Mesenchymal stem cell (in vitro differentiated cells and primary cell): ENCODE results near the gene SYPL1.

ENCODE experiments used
- DNase-seq: peaks from one replicate; pipeline ENCODE4 v3.0.0-alpha.2; 2013
- H2AFZ ChIP-seq: one replicate; pipeline ENCODE4 v1.6.1; 2013; ENCODE audit warnings: low read depth, mild to moderate bottlenecking, control low read depth, inconsistent platforms, low read length, moderate library complexity
- H2AK5ac ChIP-seq: 2 replicates; pipeline ENCODE4 v1.6.1; 2013; ENCODE audit warnings: low read length, moderate library complexity, mild to moderate bottlenecking, inconsistent platforms; ENCODE audit not compliant: severe bottlenecking
- H2BK120ac ChIP-seq: one replicate; pipeline ENCODE4 v1.6.1; 2013; ENCODE audit warnings: low read depth, mild to moderate bottlenecking, inconsistent platforms, low read length, moderate library complexity
- H2BK12ac ChIP-seq, 2 experiments: one replicate each; pipeline ENCODE4 v1.6.1; 2013; ENCODE audit warnings: inconsistent platforms in 2 of 2, low read length in 2 of 2, mild to moderate bottlenecking in 2 of 2, moderate library complexity in 2 of 2, control low read depth in 1 of 2
- H2BK15ac ChIP-seq: one replicate; pipeline ENCODE4 v1.6.1; 2013; ENCODE audit warnings: mild to moderate bottlenecking, low read depth, inconsistent platforms; ENCODE audit not compliant: poor library complexity, severe bottlenecking
- H2BK5ac ChIP-seq: 2 replicates; pipeline ENCODE4 v1.6.1; 2013; ENCODE audit warnings: low read depth, mild to moderate bottlenecking, low read length, control low read depth, inconsistent platforms; ENCODE audit not compliant: poor library complexity, severe bottlenecking
- H3K14ac ChIP-seq, 2 experiments: one replicate each; pipeline ENCODE4 v1.6.1; 2013; ENCODE audit warnings: inconsistent platforms in 2 of 2, low read length in 2 of 2, control low read depth in 1 of 2, mild to moderate bottlenecking in 1 of 2, moderate library complexity in 1 of 2
- H3K18ac ChIP-seq, 2 experiments: one replicate each; pipeline ENCODE4 v1.6.1; 2013; ENCODE audit warnings: inconsistent platforms in 2 of 2, low read length in 2 of 2, control low read depth in 1 of 2, low read depth in 1 of 2, mild to moderate bottlenecking in 1 of 2
- H3K23ac ChIP-seq, 2 experiments: one replicate each; pipeline ENCODE4 v1.6.1; 2013; ENCODE audit warnings: inconsistent platforms in 2 of 2, low read length in 2 of 2, mild to moderate bottlenecking in 2 of 2, moderate library complexity in 2 of 2, control low read depth in 1 of 2
- H3K27ac ChIP-seq: 2 replicates; pipeline ENCODE4 v1.5.1; 2013; ENCODE audit warnings: mild to moderate bottlenecking, moderate library complexity, low read length, control low read depth, inconsistent platforms; ENCODE audit not compliant: poor library complexity, severe bottlenecking
- H3K27me3 ChIP-seq, 2 experiments: 2 replicates each; pipeline versions ENCODE4 v1.6.1 to v1.7.0; 2013; ENCODE audit warnings: low read length in 2 of 2, mild to moderate bottlenecking in 2 of 2, moderate library complexity in 2 of 2, control low read depth in 1 of 2, inconsistent platforms in 1 of 2; ENCODE audit not compliant: control insufficient read depth in 1 of 2, insufficient read depth in 1 of 2
- H3K36me3 ChIP-seq, 2 experiments: 2 replicates each; pipeline versions ENCODE4 v1.6.1 to v1.7.0; 2013; ENCODE audit warnings: low read length in 2 of 2, control low read depth in 1 of 2, inconsistent platforms in 1 of 2, low read depth in 1 of 2, mild to moderate bottlenecking in 1 of 2; ENCODE audit not compliant: insufficient read depth in 2 of 2, control insufficient read depth in 1 of 2
- H3K4ac ChIP-seq, 2 experiments: one replicate each; pipeline ENCODE4 v1.6.1; 2013; ENCODE audit warnings: inconsistent platforms in 2 of 2, low read length in 2 of 2, mild to moderate bottlenecking in 2 of 2, moderate library complexity in 2 of 2, control low read depth in 1 of 2, low read depth in 1 of 2
- H3K4me1 ChIP-seq: 2 replicates; pipeline ENCODE4 v1.6.1; 2013; ENCODE audit warnings: low read depth, low read length, control low read depth; ENCODE audit not compliant: control insufficient read depth, insufficient read depth
- H3K4me2 ChIP-seq: 2 replicates; pipeline ENCODE4 v1.6.1; 2013; ENCODE audit warnings: low read length, mild to moderate bottlenecking, inconsistent platforms; ENCODE audit not compliant: poor library complexity, severe bottlenecking
- H3K4me3 ChIP-seq, 2 experiments: 2 replicates each; pipeline versions ENCODE4 v1.5.1 to v1.7.0; 2013; ENCODE audit warnings: low read length in 2 of 2, mild to moderate bottlenecking in 2 of 2, control low read depth in 1 of 2, low read depth in 1 of 2; ENCODE audit not compliant: insufficient read depth in 1 of 2
- H3K79me1 ChIP-seq: replicated peaks from 2 replicates; pipeline ENCODE4 v1.6.1; 2013; ENCODE audit warnings: mild to moderate bottlenecking, control low read depth, low read length, inconsistent platforms; ENCODE audit not compliant: poor library complexity, severe bottlenecking
- H3K9ac ChIP-seq: 2 replicates; pipeline ENCODE4 v1.7.0; 2013; ENCODE audit warnings: mild to moderate bottlenecking, low read length, moderate library complexity
- H3K9me3 ChIP-seq: 2 replicates; pipeline ENCODE4 v1.7.0; 2013; ENCODE audit warnings: mild to moderate bottlenecking, low read length; ENCODE audit not compliant: control insufficient read depth
- H4K8ac ChIP-seq: one replicate; pipeline ENCODE4 v1.6.1; 2013; ENCODE audit warnings: inconsistent platforms, mild to moderate bottlenecking, low read length, moderate library complexity
- H4K91ac ChIP-seq: one replicate; pipeline ENCODE4 v1.6.1; 2013; ENCODE audit warnings: mild to moderate bottlenecking, low read length, inconsistent platforms
- WGBS: methylation state at CpG from one replicate; pipeline ENCODE4 v1.1.7; 2013; ENCODE audit warnings: mixed read lengths; 5-methylcytosine and 5-hydroxymethylcytosine counted together

Gene SYPL1

DNA sequence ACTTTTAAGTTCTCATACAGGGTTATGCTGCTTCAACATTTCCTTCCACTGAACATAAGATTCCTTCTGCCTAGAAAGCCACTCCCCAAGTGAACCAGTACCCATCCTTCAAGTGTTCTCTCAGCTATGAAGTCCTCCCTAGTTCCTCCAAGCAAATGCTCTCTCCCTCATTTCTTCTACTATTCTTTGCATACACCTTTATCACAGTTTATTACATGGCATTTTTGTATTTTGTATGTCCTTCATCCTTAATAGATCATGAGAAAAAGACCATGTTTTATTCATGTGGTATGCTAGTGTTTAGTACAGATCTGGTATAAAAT, 1.9 kb downstream of the SYPL1 start:
- no peak overlapping the region for H3K23ac ChIP-seq
- no peak overlapping the region for H3K27ac ChIP-seq
- H2AFZ ChIP-seq, result no peak overlapping the region
- no peaks in the 10 kb centered on the region for H3K79me1 ChIP-seq
- no peak overlapping the region for H2BK15ac ChIP-seq
- no peak for DNase-seq
- no peak overlapping the region for H2AK5ac ChIP-seq
- no peaks in the 10 kb centered on the region for H3K36me3 ChIP-seq
- H3K14ac ChIP-seq, result no peak overlapping the region
- no peaks in the 10 kb centered on the region for H3K9me3 ChIP-seq
- H3K4me3 ChIP-seq, result peak overlapping the region in 1 of 2 experiments; percentile 85
- peak overlapping the region; percentile 14 for H3K4me2 ChIP-seq
- no peak overlapping the region for H2BK120ac ChIP-seq
- no peak overlapping the region for H2BK12ac ChIP-seq
- peak overlapping the region; percentile 94 for H3K9ac ChIP-seq
- H3K4me1 ChIP-seq, result no peaks in the 10 kb centered on the region
- no peaks in the 10 kb centered on the region for H3K27me3 ChIP-seq
- H3K4ac ChIP-seq, result no peak overlapping the region
- no peak overlapping the region for H4K91ac ChIP-seq
- no peak overlapping the region for H4K8ac ChIP-seq
- H3K18ac ChIP-seq, result no peak overlapping the region
- no peak overlapping the region for H2BK5ac ChIP-seq

DNA sequence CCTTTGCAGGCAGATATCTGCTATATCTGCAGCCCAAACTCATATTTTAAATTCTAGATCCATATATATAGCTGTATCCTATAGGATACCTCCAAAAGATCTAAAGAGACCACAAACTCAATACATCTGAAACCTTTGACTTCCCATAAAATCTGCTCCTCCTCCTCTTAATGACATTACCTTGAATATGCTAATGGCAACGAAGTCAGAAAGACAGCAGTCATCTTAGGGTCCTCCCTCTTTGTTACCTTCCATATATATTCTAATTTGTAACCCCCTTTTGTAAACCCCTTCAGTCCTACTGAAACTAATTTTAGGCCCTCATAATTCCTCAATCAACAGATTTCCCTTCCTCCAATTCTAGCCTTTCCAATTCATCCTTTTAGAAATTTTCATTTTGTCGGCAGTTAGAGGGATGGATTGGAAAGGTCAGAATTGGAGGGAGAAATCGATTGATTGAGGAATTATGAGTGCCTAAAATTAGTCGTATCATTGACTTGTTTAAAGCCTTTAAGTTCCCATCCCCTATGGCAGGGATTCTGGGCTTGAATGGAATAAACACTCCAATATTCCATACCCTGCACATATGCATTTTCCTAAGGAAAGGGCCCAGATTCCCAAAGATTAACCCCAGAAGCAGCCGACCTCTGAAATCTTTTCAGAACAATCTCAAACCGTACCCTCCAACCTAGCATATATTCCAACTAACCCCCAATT, 2.4 kb downstream of the SYPL1 start:
- Histone ChIP-seq H3K4me2 (no peak overlapping the region), H3K27ac (no peak overlapping the region), H2AK5ac (no peak overlapping the region), H3K23ac (no peak overlapping the region), H3K36me3 (no peaks in the 10 kb centered on the region), H3K18ac (no peak overlapping the region), H3K4ac (no peak overlapping the region), H3K14ac (no peak overlapping the region), H3K4me1 (no peaks in the 10 kb centered on the region), H2BK5ac (no peak overlapping the region), H3K27me3 (no peaks in the 10 kb centered on the region), H2BK15ac (no peak overlapping the region), H2BK12ac (no peak overlapping the region), H3K9ac (peak overlapping the region; percentile 94), H3K9me3 (no peaks in the 10 kb centered on the region), H4K91ac (no peak overlapping the region), H3K4me3 (peak overlapping the region in 1 of 2 experiments; percentile 85), H2AFZ (no peak overlapping the region), H2BK120ac (no peak overlapping the region), H3K79me1 (no peaks in the 10 kb centered on the region), H4K8ac (no peak overlapping the region)
- 80% methylated on average over 4 of the region's 6 CpGs for WGBS
- DNase-seq, result no peak

DNA sequence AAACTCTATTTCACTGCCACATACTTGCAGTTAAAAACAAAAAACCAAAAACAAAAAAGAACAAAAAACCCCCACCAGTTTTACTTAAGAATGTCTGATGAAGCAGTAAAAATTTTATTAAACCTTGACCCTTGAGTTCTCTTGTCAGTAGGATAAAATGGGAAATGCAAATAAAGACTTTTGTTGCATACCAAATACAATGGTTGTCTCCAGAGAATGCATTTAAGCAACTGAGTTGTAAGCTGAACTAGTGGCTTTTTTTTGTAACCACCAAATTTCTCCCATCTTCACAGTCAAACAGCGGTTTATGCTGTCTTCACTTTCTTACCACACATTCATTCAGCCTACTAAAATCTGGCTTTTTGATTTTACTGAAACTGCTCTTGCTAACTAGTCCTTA, 3.1 kb downstream of the SYPL1 start:
- Histone ChIP-seq H2BK12ac (no peak overlapping the region), H3K9me3 (no peaks in the 10 kb centered on the region), H3K27ac (no peak overlapping the region), H3K9ac (peak overlapping the region; percentile 65), H3K4me2 (no peak overlapping the region), H4K91ac (no peak overlapping the region), H3K23ac (no peak overlapping the region), H3K4me1 (no peaks in the 10 kb centered on the region), H3K18ac (no peak overlapping the region), H2BK15ac (no peak overlapping the region), H2AFZ (no peak overlapping the region), H3K14ac (no peak overlapping the region), H3K36me3 (no peaks in the 10 kb centered on the region), H3K4me3 (peak overlapping the region in 1 of 2 experiments; percentile 85), H3K79me1 (no peaks in the 10 kb centered on the region), H3K4ac (no peak overlapping the region), H2BK120ac (no peak overlapping the region), H4K8ac (no peak overlapping the region), H2BK5ac (no peak overlapping the region), H3K27me3 (no peaks in the 10 kb centered on the region), H2AK5ac (no peak overlapping the region)
- no peak for DNase-seq
- WGBS, result 96% methylated on average over 1 of the region's 1 CpG

DNA sequence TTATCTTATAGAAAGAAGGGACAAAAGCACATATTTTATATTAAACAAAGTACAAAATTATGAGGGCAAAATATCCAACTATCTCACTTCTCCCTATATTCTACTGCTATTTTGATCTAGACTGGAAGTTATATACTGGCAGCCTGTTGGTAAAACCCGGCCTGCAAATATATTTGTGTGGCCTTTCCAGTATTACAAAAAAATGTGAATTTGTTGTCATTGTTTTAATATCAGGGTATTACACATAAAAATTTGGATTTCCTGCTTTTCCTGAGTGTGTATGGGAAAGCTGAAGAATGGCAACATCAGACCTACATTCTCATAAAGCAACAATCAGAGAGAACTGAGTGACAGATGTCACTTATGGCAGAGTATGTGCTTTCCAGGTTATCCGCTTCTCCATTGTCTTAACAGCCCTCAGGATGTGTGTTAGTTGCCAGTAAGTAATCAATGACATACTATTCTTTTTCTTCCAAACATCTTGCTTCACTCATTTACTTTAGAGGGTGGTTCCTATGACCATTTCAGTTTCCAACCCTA, 7.3 kb downstream of the SYPL1 start:
- Histone ChIP-seq H2AFZ (no peak overlapping the region), H3K27ac (no peak overlapping the region), H3K18ac (no peak overlapping the region), H3K23ac (no peak overlapping the region), H3K27me3 (no peaks in the 10 kb centered on the region), H3K14ac (no peak overlapping the region), H3K4me2 (no peak overlapping the region), H2AK5ac (no peak overlapping the region), H2BK120ac (no peak overlapping the region), H3K4me1 (no peaks in the 10 kb centered on the region), H3K36me3 (peaks cover 0 to 3% of the 10 kb centered on the region in 2 experiments), H3K4me3 (no peak overlapping the region), H3K9me3 (no peaks in the 10 kb centered on the region), H2BK5ac (no peak overlapping the region), H4K91ac (no peak overlapping the region), H2BK15ac (no peak overlapping the region), H3K79me1 (peaks cover 2% of the 10 kb centered on the region), H4K8ac (no peak overlapping the region), H3K9ac (no peak overlapping the region), H2BK12ac (no peak overlapping the region), H3K4ac (no peak overlapping the region)
- WGBS, result no CpG with 5 or more reads among the region's 2 CpGs
- DNase-seq, result no peak
